ENCODE measurements around the gene PTPRA.

DNA sequence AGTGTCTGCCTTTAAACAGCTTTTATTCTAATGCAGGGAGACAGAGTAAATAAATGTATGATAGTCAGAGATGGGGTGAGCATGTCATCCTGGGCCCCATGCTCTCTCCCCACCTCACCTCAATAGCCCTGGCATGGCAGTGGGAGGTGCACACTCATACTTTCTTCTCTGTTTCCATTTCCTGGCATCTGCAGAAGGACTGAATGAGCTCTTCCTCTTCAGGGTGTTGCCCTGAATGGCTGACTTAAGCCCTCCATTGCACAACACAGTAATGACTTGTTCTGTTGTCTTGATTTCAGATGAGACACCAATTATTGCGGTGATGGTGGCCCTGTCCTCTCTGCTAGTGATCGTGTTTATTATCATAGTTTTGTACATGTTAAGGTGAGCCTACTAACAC, 113.2 kb downstream of the PTPRA start:
- TF ChIP-seq, protein P1, sequence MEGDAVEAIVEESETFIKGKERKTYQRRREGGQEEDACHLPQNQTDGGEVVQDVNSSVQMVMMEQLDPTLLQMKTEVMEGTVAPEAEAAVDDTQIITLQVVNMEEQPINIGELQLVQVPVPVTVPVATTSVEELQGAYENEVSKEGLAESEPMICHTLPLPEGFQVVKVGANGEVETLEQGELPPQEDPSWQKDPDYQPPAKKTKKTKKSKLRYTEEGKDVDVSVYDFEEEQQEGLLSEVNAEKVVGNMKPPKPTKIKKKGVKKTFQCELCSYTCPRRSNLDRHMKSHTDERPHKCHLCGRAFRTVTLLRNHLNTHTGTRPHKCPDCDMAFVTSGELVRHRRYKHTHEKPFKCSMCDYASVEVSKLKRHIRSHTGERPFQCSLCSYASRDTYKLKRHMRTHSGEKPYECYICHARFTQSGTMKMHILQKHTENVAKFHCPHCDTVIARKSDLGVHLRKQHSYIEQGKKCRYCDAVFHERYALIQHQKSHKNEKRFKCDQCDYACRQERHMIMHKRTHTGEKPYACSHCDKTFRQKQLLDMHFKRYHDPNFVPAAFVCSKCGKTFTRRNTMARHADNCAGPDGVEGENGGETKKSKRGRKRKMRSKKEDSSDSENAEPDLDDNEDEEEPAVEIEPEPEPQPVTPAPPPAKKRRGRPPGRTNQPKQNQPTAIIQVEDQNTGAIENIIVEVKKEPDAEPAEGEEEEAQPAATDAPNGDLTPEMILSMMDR (IDR thresholded peaks at IDR 0.05; ENCODE audit: low read depth, low read length, poor library complexity, severe bottlenecking), result no peak
- no peak for TF ChIP-seq EZH2phosphoT487 (IDR thresholded peaks at IDR 0.05; ENCODE audit: borderline replicate concordance, low read length)
